HepG2 (cell line): ENCODE measurements around the gene MAP4K3. TPM values are rescaled to one million over a fixed set of nuclear protein-coding genes. Genes with fewer than 3 reads are reported as not detected.

Experiments used
- CEBPG ChIP-seq: IDR thresholded peaks from 2 replicates; pipeline ENCODE4 v1.6.1; 2016
- E2F1 ChIP-seq: sonication (generic); formaldehyde crosslinking; IDR thresholded peaks from 2 replicates; pipeline ENCODE4 v1.5.0; 2020; ENCODE audit warnings: missing genetic modification reagents
- FOXK1 ChIP-seq: sonication (generic); formaldehyde crosslinking; IDR thresholded peaks from 2 replicates; pipeline ENCODE4 v1.4.0; 2020; ENCODE audit warnings: low read depth, missing genetic modification reagents, borderline replicate concordance
- GATAD2A ChIP-seq: IDR thresholded peaks from 2 replicates; pipeline ENCODE4 v1.6.1; 2016
- JARID2 ChIP-seq: sonication (generic); formaldehyde crosslinking; IDR thresholded peaks from 2 replicates; pipeline ENCODE4 v1.8.1; 2023; ENCODE audit warnings: missing genetic modification reagents, inconsistent platforms; ENCODE audit not compliant: insufficient replicate concordance
- NCOR1 ChIP-seq: fragments of 200-600 bp; sonication (generic); IDR thresholded peaks from 2 replicates; pipeline ENCODE4 v1.7.0; 2017; ENCODE audit warnings: antibody characterized with exemption, low read length, borderline replicate concordance
- NR2F2 ChIP-seq: IDR thresholded peaks from 2 replicates; pipeline ENCODE4 v1.6.1; 2012; ENCODE audit warnings: low read depth, inconsistent platforms, borderline replicate concordance
- PHF20 ChIP-seq: sonication (generic); formaldehyde crosslinking; IDR thresholded peaks from 2 replicates; pipeline ENCODE4 v1.5.0; 2020; ENCODE audit warnings: mild to moderate bottlenecking, missing genetic modification reagents
- RARA ChIP-seq: IDR thresholded peaks from 2 replicates; pipeline ENCODE4 v1.6.1; 2016; ENCODE audit warnings: missing genetic modification reagents, missing compliant biosample characterization
- SNAPC2 ChIP-seq: sonication (generic); formaldehyde crosslinking; IDR thresholded peaks from 2 replicates; pipeline ENCODE4 v1.8.1; 2022; ENCODE audit warnings: mild to moderate bottlenecking, missing genetic modification reagents
- TARDBP ChIP-seq: sonication (generic); formaldehyde crosslinking; IDR thresholded peaks from 2 replicates; pipeline ENCODE4 v1.8.0; 2022; ENCODE audit warnings: mild to moderate bottlenecking, missing genetic modification reagents
- TERF1 ChIP-seq: sonication (generic); formaldehyde crosslinking; IDR thresholded peaks from 2 replicates; pipeline ENCODE4 v1.8.0; 2022; ENCODE audit warnings: mild to moderate bottlenecking, missing genetic modification reagents, moderate library complexity
- TRIM24 ChIP-seq: sonication (generic); formaldehyde crosslinking; IDR thresholded peaks from 2 replicates; pipeline ENCODE4 v1.8.0; 2022; ENCODE audit warnings: mild to moderate bottlenecking, missing genetic modification reagents
- ZBTB1 ChIP-seq: sonication (generic); formaldehyde crosslinking; IDR thresholded peaks from 2 replicates; pipeline ENCODE4 v1.4.0; 2020; ENCODE audit warnings: missing genetic modification reagents, borderline replicate concordance
- ZNF160 ChIP-seq: sonication (generic); formaldehyde crosslinking; IDR thresholded peaks from 2 replicates; pipeline ENCODE4 v1.8.0; 2022; ENCODE audit warnings: mild to moderate bottlenecking, inconsistent platforms, missing genetic modification reagents
- ZNF256 ChIP-seq: sonication (generic); formaldehyde crosslinking; conservative IDR thresholded peaks from 2 replicates; pipeline ENCODE4 v1.4.0; 2020; ENCODE audit warnings: missing genetic modification reagents
- ZNF296 ChIP-seq: sonication (generic); formaldehyde crosslinking; conservative IDR thresholded peaks from 2 replicates; pipeline ENCODE4 v1.5.0; 2020; ENCODE audit warnings: mild to moderate bottlenecking, missing genetic modification reagents
- ZNF354B ChIP-seq: sonication (generic); formaldehyde crosslinking; IDR thresholded peaks from 2 replicates; pipeline ENCODE4 v1.8.0; 2022; ENCODE audit warnings: mild to moderate bottlenecking, missing genetic modification reagents
- ZNF446 ChIP-seq: sonication (generic); formaldehyde crosslinking; IDR thresholded peaks from 2 replicates; pipeline ENCODE4 v1.5.0; 2020; ENCODE audit warnings: mild to moderate bottlenecking, missing genetic modification reagents
- ZNF496 ChIP-seq: sonication (generic); formaldehyde crosslinking; IDR thresholded peaks from 2 replicates; pipeline ENCODE4 v1.8.1; 2023; ENCODE audit warnings: mild to moderate bottlenecking, moderate library complexity, missing genetic modification reagents; ENCODE audit not compliant: insufficient replicate concordance
- ZNF567 ChIP-seq: sonication (generic); formaldehyde crosslinking; IDR thresholded peaks from 2 replicates; pipeline ENCODE4 v1.8.1; 2023; ENCODE audit warnings: mild to moderate bottlenecking, missing genetic modification reagents, borderline replicate concordance
- ZNF605 ChIP-seq: sonication (generic); formaldehyde crosslinking; IDR thresholded peaks from 2 replicates; pipeline ENCODE4 v1.8.0; 2022; ENCODE audit warnings: mild to moderate bottlenecking, missing genetic modification reagents
- ZNF607 ChIP-seq: sonication (generic); formaldehyde crosslinking; IDR thresholded peaks from 2 replicates; pipeline ENCODE4 v1.5.1; 2020; ENCODE audit warnings: missing genetic modification reagents, mild to moderate bottlenecking, borderline replicate concordance
- ZNF687 ChIP-seq: sonication (generic); formaldehyde crosslinking; IDR thresholded peaks from 2 replicates; pipeline ENCODE4 v1.5.1; 2020; ENCODE audit warnings: mild to moderate bottlenecking, missing genetic modification reagents, moderate library complexity
- polyA plus RNA-seq, 8 experiments: library from polyadenylated mRNA; depleted of rRNA in 3 of 8; stranded (reverse) in 7 of 8; unstranded in 1 of 8; fragments of >200 nt; fragmentation: Illumina TruSeq in 4 of 8; extraction: Trizol in 4 of 8; gene quantifications; 2 replicates each; pipeline versions ENCODE4 v1.2.1 to v1.2.3, GENCODE V29; 2011 to 2016; ENCODE audit warnings: low read depth in 4 of 8, missing spikeins in 1 of 8, mixed read lengths in 1 of 8; ENCODE audit not compliant: insufficient read depth in 1 of 8
- total RNA-seq, 5 experiments: library from RNA; depleted of rRNA; stranded (reverse); fragments of >200 nt; fragmentation: Illumina TruSeq; extraction: Trizol; gene quantifications; 2 replicates each; pipeline ENCODE4 v1.2.3, GENCODE V29; 2016; ENCODE audit warnings: low read depth in 1 of 5

The MAP4K3 gene
- total and polyA plus RNA-seq, 2 of the 13 experiments (the other 11 are each of a cell fraction or from before 2014, with no cell fraction given) = 45.9 to 53.2 TPM

- TF ChIP-seq PHF20 (CRISPR knock-in tag) (peak; percentile 53; the same call in 1 of the 2 replicates), CEBPG (CRISPR knock-in tag) (peak; percentile 13; the same call in 1 of the 2 replicates), ZBTB1 (no peak), NCOR1 (no peak; the same call in 1 of the 2 replicates), TRIM24 (CRISPR knock-in tag) (0 out of 2 replicates have a peak, but pooled peaks have one; percentile 9), ZNF605 (peak; percentile 84), GATAD2A (peak; percentile 47), ZNF567 (CRISPR knock-in tag) (peak; percentile 60; the same call in 1 of the 2 replicates), FOXK1 (CRISPR knock-in tag) (peak; percentile 50), ZNF256 (CRISPR knock-in tag) (no peak), ZNF496 (CRISPR knock-in tag) (no peak), RARA (CRISPR knock-in tag) (peak; percentile 21; the same call in 1 of the 2 replicates), ZNF160 (CRISPR knock-in tag) (no peak), SNAPC2 (CRISPR knock-in tag) (no peak), TERF1 (CRISPR knock-in tag) (no peak), ZNF446 (CRISPR knock-in tag) (no peak), E2F1 (CRISPR knock-in tag) (0 out of 2 replicates have a peak, but pooled peaks have one; percentile 16), ZNF296 (CRISPR knock-in tag) (no peak), NR2F2 (peak; percentile 42; the same call in 1 of the 2 replicates), ZNF354B (CRISPR knock-in tag) (0 out of 2 replicates have a peak, but pooled peaks have one; percentile 43), JARID2 (CRISPR knock-in tag) (peak; percentile 30), ZNF607 (CRISPR knock-in tag) (0 out of 2 replicates have a peak, but pooled peaks have one; percentile 53), ZNF687 (CRISPR knock-in tag) (peak; percentile 85), TARDBP (CRISPR knock-in tag) (no peak)
These were observed 624 bp upstream of the MAP4K3 start (continued) for GRCh38 chr2:39437522-39438296.
